H9 (cell line): ENCODE results near the gene CAB39L. TPM values are rescaled to one million over a fixed set of nuclear protein-coding genes. Genes with fewer than 3 reads are reported as not detected.

ENCODE experiments used
- DNase-seq: peaks from one replicate; pipeline ENCODE4 v3.0.0-alpha.2; 2017
- H2AFZ ChIP-seq: one replicate; pipeline ENCODE4 v1.6.1; 2013; ENCODE audit warnings: mild to moderate bottlenecking, low read length, control low read depth, moderate library complexity
- H2AK5ac ChIP-seq: 2 replicates; pipeline ENCODE4 v1.6.1; 2013; ENCODE audit warnings: low read length, control low read depth, mixed read lengths; ENCODE audit not compliant: insufficient read length
- H2BK120ac ChIP-seq: one replicate; pipeline ENCODE4 v1.6.1; 2013; ENCODE audit warnings: low read depth, mild to moderate bottlenecking, low read length, control low read depth, inconsistent platforms; ENCODE audit not compliant: poor library complexity, severe bottlenecking
- H2BK12ac ChIP-seq: 2 replicates; pipeline ENCODE4 v1.6.1; 2013; ENCODE audit warnings: low read length, control low read depth, mixed read lengths, low read depth; ENCODE audit not compliant: insufficient read length
- H2BK15ac ChIP-seq: 2 replicates; pipeline ENCODE4 v1.6.1; 2013; ENCODE audit warnings: low read depth, low read length, control low read depth
- H2BK20ac ChIP-seq: one replicate; pipeline ENCODE4 v1.6.1; 2013; ENCODE audit warnings: low read depth, mild to moderate bottlenecking, low read length, control low read depth, inconsistent platforms; ENCODE audit not compliant: poor library complexity, severe bottlenecking
- H2BK5ac ChIP-seq: 2 replicates; pipeline ENCODE4 v1.6.1; 2013; ENCODE audit warnings: low read length, control low read depth, mixed read lengths; ENCODE audit not compliant: insufficient read length
- H3K14ac ChIP-seq: 2 replicates; pipeline ENCODE4 v1.6.1; 2013; ENCODE audit warnings: low read length, control low read depth; ENCODE audit not compliant: insufficient read depth
- H3K18ac ChIP-seq: 2 replicates; pipeline ENCODE4 v1.6.1; 2013; ENCODE audit warnings: low read depth, mild to moderate bottlenecking, mixed read lengths, low read length, control low read depth; ENCODE audit not compliant: insufficient read length
- H3K23ac ChIP-seq: 2 replicates; pipeline ENCODE4 v1.6.1; 2013; ENCODE audit warnings: low read length, control low read depth, mixed read lengths, low read depth; ENCODE audit not compliant: insufficient read length
- H3K23me2 ChIP-seq: 2 replicates; pipeline ENCODE4 v1.6.1; 2013; ENCODE audit warnings: low read depth, mild to moderate bottlenecking, mixed read lengths, low read length, control low read depth; ENCODE audit not compliant: insufficient read length, poor library complexity, severe bottlenecking
- H3K27ac ChIP-seq: 2 replicates; pipeline ENCODE4 v1.5.1; 2013; ENCODE audit warnings: low read length, control low read depth, mixed read lengths, low read depth; ENCODE audit not compliant: insufficient read length
- H3K27me3 ChIP-seq: 2 replicates; pipeline ENCODE4 v1.6.1; 2013; ENCODE audit warnings: low read length, control low read depth, inconsistent platforms; ENCODE audit not compliant: insufficient read depth
- H3K4ac ChIP-seq: 2 replicates; pipeline ENCODE4 v1.6.1; 2013; ENCODE audit warnings: low read depth, mild to moderate bottlenecking, control low read depth, inconsistent platforms, low read length, moderate library complexity
- H3K4me1 ChIP-seq: 2 replicates; pipeline ENCODE4 v1.6.1; 2013; ENCODE audit warnings: low read length, control low read depth, inconsistent platforms; ENCODE audit not compliant: insufficient read depth
- H3K4me2 ChIP-seq: 2 replicates; pipeline ENCODE4 v1.6.1; 2013; ENCODE audit warnings: low read length, control low read depth, mixed read lengths; ENCODE audit not compliant: insufficient read length, insufficient read depth
- H3K56ac ChIP-seq: 2 replicates; pipeline ENCODE4 v1.6.1; 2013; ENCODE audit warnings: low read depth, mild to moderate bottlenecking, mixed read lengths, low read length, control low read depth; ENCODE audit not compliant: insufficient read length
- H3K79me1 ChIP-seq: 2 replicates; pipeline ENCODE4 v1.6.1; 2013; ENCODE audit warnings: low read depth, mild to moderate bottlenecking, moderate library complexity, low read length, control low read depth, inconsistent platforms; ENCODE audit not compliant: insufficient read depth, poor library complexity, severe bottlenecking
- H3K79me2 ChIP-seq: 2 replicates; pipeline ENCODE4 v1.6.1; 2013; ENCODE audit warnings: low read length, control low read depth, inconsistent platforms; ENCODE audit not compliant: insufficient read depth
- H3K9ac ChIP-seq: 2 replicates; pipeline ENCODE4 v1.6.1; 2013; ENCODE audit warnings: low read length, control low read depth, mixed read lengths; ENCODE audit not compliant: insufficient read length; ENCODE audit errors: extremely low read depth
- H3K9me3 ChIP-seq: one replicate; pipeline ENCODE4 v1.6.1; 2013; ENCODE audit warnings: low read depth, low read length, inconsistent platforms; ENCODE audit not compliant: control insufficient read depth
- H3T11ph ChIP-seq: one replicate; pipeline ENCODE4 v1.6.1; 2013; ENCODE audit warnings: mild to moderate bottlenecking, low read length, control low read depth, inconsistent platforms
- H4K20me1 ChIP-seq: one replicate; pipeline ENCODE4 v1.6.1; 2013; ENCODE audit not compliant: control insufficient read depth, insufficient read length, insufficient read depth
- H4K5ac ChIP-seq: 2 replicates; pipeline ENCODE4 v1.6.1; 2013; ENCODE audit warnings: low read depth, mild to moderate bottlenecking, mixed read lengths, low read length, control low read depth; ENCODE audit not compliant: insufficient read length
- H4K8ac ChIP-seq: replicated peaks from 2 replicates; pipeline ENCODE4 v1.6.1; 2013; ENCODE audit warnings: low read length, control low read depth, mixed read lengths, low read depth; ENCODE audit not compliant: insufficient read length
- H4K91ac ChIP-seq: 2 replicates; pipeline ENCODE4 v1.6.1; 2013; ENCODE audit warnings: low read depth, mild to moderate bottlenecking, moderate library complexity, mixed read lengths, low read length, control low read depth; ENCODE audit not compliant: insufficient read length
- H3K27ac Mint-ChIP-seq, 3 experiments: 2 replicates in 2 of 3; 3 replicates in 1 of 3; pipeline ENCODE4 v1.8.0; 2020 to 2021; ENCODE audit warnings: mixed read lengths in 3 of 3, mild to moderate bottlenecking in 1 of 3, moderate library complexity in 1 of 3
- H3K27me3 Mint-ChIP-seq: 2 replicates; pipeline ENCODE4 v1.8.0; 2021; ENCODE audit warnings: low read depth, mild to moderate bottlenecking, moderate library complexity, mixed read lengths
- H3K36me3 Mint-ChIP-seq, 3 experiments: 2 replicates in 2 of 3; 3 replicates in 1 of 3; pipeline ENCODE4 v1.8.0; 2020 to 2021; ENCODE audit warnings: low read depth in 3 of 3, mixed read lengths in 3 of 3; ENCODE audit not compliant: insufficient read depth in 1 of 3
- H3K4me1 Mint-ChIP-seq, 2 experiments: 2 replicates each; pipeline ENCODE4 v1.8.0; 2020; ENCODE audit warnings: mixed read lengths in 2 of 2
- H3K4me3 Mint-ChIP-seq, 2 experiments: 2 replicates in 1 of 2; 3 replicates in 1 of 2; pipeline ENCODE4 v1.8.0; 2020 to 2021; ENCODE audit warnings: mild to moderate bottlenecking in 2 of 2, mixed read lengths in 2 of 2, moderate library complexity in 1 of 2
- H3K9me3 Mint-ChIP-seq, 2 experiments: 2 replicates in 1 of 2; 3 replicates in 1 of 2; pipeline ENCODE4 v1.8.0; 2020; ENCODE audit warnings: mild to moderate bottlenecking in 2 of 2, mixed read lengths in 2 of 2, moderate library complexity in 1 of 2
- CTCF ChIP-seq: fragments of 200-600 bp; sonication (generic); conservative IDR thresholded peaks from 3 replicates; pipeline ENCODE4 v1.8.0; 2021; ENCODE audit warnings: antibody characterized with exemption, mild to moderate bottlenecking
- WGBS: extraction: QIAGEN DNeasy Blood & Tissue Kit; methylation state at CpG from one replicate; pipeline ENCODE4 v1.1.7; 2013; ENCODE audit warnings: missing lambda C conversion rate, low lambda C conversion rate, mixed read lengths; ENCODE audit not compliant: insufficient read length; ENCODE audit errors: extremely low coverage; 5-methylcytosine and 5-hydroxymethylcytosine counted together
- total RNA-seq: library from RNA; stranded (reverse); gene quantifications from 2 replicates; pipeline ENCODE4 v1.2.1, GENCODE V29; 2021

CAB39L gene
- total RNA-seq, 1 experiment from 2014 or later, result 6.0 TPM

- Mint-ChIP-seq H3K36me3 (no peaks in the 10 kb centered on the region), H3K4me1 (peaks cover 7 to 8% of the 10 kb centered on the region in 2 experiments), H3K27ac (no peak overlapping the region), H3K9me3 (no peaks in the 10 kb centered on the region), H3K27me3 (no peaks in the 10 kb centered on the region; the same call in none of the 2 replicates), H3K4me3 (no peak overlapping the region)
- Histone ChIP-seq H2AFZ (no peak overlapping the region), H2AK5ac (no peak overlapping the region), H3K4me1 (no peaks in the 10 kb centered on the region), H3K27me3 (no peaks in the 10 kb centered on the region), H3K27ac (no peak overlapping the region), H3K4me2 (no peak overlapping the region), H4K8ac (no peak overlapping the region), H3K4ac (no peak overlapping the region), H3K23me2 (no peaks in the 10 kb centered on the region), H3K79me1 (no peaks in the 10 kb centered on the region), H3T11ph (no peak overlapping the region), H3K9ac (no peak overlapping the region), H2BK120ac (no peak overlapping the region), H3K18ac (no peak overlapping the region), H2BK5ac (no peak overlapping the region), H3K56ac (no peak overlapping the region), H3K79me2 (no peaks in the 10 kb centered on the region), H2BK15ac (no peak overlapping the region), H2BK20ac (no peak overlapping the region), H4K20me1 (no peaks in the 10 kb centered on the region), H2BK12ac (no peak overlapping the region), H3K9me3 (no peaks in the 10 kb centered on the region), H3K23ac (no peak overlapping the region), H4K91ac (no peak overlapping the region), H4K5ac (no peak overlapping the region), H3K14ac (no peak overlapping the region)
- TF ChIP-seq CTCF, result no peak
- no peak for DNase-seq
- WGBS, result no CpG with 5 or more reads among the region's 1 CpG
Measured at GRCh38 chr13:49399801-49400472, 43.9 kb downstream of the CAB39L start.
